Endometrial microvascular endothelial cells (primary cell): ENCODE data around the gene TNNC1. TPM values are rescaled to one million over a fixed set of nuclear protein-coding genes. Genes with fewer than 3 reads are reported as not detected.

Source experiments
- in situ Hi-C: cut with HindIII; loops from 2 replicates; pipeline ENCODE4 v1.10.0; 2017; ENCODE audit warnings: low sequenced_read_pairs, low pct_unique_long_range_greater_than_20kb; ENCODE audit errors: inconsistent ontology term
- total RNA-seq: library from RNA; depleted of rRNA; stranded (reverse); fragments of >200 nt; gene quantifications from one replicate; pipeline ENCODE4 v1.2.3, GENCODE V29; 2015; ENCODE audit errors: inconsistent ontology term

TNNC1 gene
- total RNA-seq, 1 donor from 2014 or later = not detected

DNA sequence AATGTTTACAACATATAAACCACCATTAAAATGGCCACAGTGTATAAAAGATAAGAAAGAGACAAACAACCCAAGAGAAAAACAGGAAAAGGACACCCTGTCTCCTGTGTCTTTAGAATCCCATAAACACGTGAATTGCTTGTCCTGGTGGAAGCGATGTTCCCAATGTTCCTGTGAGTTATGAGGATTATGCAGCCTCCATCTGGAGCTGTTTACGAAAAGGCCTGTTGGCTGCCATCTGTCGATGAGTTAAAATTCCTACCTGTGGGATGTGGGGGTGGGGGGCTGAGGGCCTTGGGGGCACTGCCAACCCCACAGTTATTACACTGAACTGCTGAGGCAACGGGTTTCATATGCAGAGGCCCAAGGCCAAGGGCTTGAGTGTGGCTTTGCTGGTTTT is 15.2 kb upstream of the TNNC1 start:
- in situ Hi-C loops = loop anchor here (25.0 kb wide), 1 partner anchor 93 kb away; no protein-coding TSS in a partner anchor

DNA sequence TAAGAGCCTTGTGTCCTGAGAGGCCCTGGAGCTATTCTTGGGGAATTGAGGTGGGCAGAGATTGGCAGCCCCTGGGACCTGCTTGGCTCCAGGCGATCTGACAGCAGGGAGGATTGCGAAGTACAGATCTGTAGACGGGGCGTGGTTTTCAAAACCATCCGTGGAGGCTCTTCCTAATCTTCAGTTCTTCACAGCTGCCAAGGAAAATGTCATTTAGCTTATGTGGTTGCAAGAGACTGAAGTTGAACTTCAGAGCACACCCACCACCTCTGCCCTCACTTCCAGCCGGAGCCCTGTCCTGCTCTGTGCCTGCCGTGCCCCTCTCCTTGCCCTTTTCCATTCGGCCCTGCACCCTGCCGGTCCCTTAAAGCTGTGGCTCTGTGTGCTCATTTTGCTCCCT is 14.5 kb upstream of the TNNC1 start:
- in situ Hi-C loops = loop anchor here (25.0 kb wide), 1 partner anchor 94 kb away; no protein-coding TSS in a partner anchor

DNA sequence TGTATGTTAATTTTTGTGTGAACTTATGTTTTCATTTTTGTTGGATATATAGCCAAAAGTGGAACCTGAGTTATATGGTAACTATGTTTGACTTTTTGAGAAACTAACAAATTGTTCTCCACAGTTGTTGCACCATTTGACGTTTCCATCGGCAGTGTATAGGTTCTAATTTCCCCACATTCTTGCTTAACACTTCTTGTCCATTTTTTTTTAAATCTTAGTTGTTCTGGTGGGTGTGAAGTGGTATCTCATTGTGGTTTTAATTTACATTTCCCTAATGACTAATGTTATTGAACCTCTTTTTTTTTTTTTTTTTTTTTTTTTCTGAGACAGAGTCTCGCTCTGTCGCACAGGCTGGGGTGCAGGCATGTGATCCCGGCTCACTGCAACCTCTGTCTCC is 9.6 kb upstream of the TNNC1 start:
- in situ Hi-C loops = loop anchor here (25.0 kb wide), 1 partner anchor 99 kb away; no protein-coding TSS in a partner anchor

DNA sequence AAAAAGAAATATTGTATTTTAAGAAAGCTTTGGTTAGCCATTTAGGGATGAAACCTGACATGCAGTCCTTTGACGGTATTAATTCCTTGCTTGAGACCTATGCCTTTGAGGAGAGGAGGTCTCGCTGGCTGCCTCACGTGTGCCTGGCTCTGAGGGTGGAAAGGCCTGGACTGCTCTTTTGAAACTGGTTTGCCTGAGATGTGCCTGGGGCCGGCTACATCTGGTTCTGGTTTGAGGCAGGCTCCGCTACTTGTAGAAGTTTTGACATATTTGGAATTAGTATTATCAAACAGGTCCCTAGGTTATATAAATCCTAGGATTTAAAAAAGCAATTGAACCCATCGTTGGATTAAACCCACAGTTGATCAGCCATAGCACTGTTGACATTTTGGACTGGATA is 8.0 kb upstream of the TNNC1 start:
- in situ Hi-C loops = loop anchor here (25.0 kb wide), 1 partner anchor 100 kb away; no protein-coding TSS in a partner anchor

DNA sequence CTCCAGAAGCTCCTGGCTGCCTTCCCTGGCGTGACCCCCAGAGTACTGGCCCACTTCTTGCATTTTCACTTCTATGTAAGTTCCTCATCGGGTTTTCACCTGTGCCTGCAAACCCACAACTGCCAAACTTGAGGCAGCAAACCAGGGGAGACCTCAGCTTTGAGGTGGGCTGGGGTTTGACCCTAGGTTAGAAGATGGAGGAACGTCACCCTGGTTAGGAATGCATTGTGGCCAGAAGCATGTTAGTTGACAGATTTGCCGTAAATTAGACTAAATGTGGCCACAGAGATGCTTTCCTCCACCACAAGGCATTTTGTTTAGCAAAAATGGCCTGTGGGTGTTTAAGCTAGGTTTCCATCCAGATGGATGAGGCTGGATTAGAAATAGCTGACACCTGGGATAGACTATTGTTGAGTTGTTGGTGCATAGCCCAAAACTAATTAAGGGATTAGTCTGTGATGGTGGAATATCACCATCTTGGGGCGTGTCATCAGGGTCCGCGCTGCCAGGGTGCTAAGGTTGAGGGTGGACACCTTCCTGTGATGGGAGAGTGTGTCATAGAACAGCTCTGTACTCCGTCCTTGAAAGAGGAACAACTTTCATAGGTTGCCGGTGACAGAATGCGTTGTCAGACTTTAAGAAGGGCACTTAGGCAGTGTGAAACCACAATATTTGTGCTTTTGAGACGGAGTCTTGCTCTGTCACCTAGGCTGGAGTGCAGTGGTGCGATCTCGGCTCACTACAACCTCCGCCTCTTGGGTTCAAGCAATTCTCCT is 5.1 kb upstream of the TNNC1 start:
- in situ Hi-C loops = loop anchor here (25.0 kb wide), 1 partner anchor 103 kb away; no protein-coding TSS in a partner anchor

DNA sequence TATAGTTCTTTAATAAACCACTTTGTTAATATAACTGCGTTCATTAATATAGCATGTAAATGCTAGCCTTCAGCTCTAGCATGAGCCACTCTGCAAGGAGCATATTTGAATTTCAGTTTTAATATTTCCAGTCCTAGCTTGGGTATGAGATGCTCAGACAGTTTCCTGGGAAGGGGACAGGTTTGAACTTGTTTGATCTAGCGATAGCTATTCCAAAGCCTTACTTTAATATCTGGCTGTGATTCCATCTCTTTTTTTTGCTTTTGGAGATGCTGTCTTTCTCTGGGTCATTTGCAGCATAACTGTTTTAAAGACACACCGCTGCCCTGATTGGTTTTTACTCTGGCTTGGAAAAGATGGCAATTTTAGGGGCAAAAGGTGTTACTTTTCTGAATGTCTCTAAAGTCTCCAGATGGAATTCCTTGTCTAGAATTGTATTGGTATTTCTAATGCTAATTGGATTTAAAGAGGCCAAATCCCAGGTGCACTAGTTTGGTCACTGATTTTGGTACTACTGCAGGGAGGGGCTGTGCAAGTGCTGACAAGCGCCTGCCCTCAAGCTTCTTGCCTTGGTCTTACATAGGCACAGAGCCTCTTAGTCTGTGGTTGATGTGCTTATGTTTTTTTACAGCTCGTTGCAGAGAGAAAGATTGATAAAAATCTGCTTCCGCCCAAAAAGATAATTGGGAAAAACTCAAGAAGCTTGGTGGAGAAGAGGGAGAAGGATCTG is 4.4 kb upstream of the TNNC1 start:
- in situ Hi-C loops = loop anchor here (25.0 kb wide), 1 partner anchor 104 kb away; no protein-coding TSS in a partner anchor

DNA sequence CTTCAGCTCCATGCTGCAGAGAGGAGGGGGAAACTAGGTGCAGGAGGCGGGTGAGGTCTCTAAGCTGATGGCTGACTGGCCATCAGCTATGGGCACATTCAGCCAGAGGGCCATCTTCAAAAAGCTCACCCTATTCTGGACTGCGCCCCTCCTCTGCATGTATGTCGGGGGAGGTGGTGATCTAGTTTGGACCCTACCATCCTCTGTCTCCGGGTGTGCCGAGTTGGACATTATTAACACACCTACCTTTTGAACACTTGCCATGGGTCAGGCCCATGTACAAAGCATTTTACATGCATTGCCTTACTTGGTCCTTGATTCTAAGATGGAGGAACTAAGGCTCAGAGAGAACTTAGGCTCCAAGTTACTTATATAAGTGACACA is 3.0 kb upstream of the TNNC1 start:
- in situ Hi-C loops = loop anchor here (25.0 kb wide), 1 partner anchor 106 kb away; no protein-coding TSS in a partner anchor

DNA sequence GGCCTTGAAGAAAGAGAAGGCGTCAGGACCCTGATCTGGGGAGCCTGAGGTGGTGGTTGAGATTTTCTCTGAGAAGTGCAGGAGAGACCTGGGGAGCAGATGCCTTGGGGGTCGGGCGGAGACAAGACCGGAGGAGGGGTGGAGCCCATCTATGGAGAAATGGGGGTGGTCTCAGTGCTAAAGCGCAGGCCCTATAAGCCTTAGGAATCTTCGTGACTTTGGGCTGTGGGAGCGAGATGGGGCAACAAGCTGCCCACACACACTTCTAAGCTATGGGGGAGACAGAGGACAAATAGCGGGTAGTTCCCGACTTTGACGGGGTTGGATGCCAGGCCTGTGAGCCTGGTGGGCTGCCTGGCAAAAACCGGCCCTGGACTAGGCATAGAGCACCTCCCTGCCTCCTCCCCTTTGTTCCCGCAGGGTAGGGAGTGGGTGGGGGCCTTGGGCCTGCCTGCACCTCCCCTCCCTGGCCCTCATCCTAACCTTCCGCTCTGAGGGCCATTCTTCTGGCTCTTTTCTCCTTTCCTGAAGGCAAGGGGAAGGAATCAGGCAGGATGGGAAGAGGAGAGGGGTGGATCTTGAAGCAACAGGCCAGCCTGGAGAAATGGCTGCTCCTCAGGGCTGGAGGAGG is 2.4 kb upstream of the TNNC1 start:
- in situ Hi-C loops = loop anchor here (25.0 kb wide), 1 partner anchor 106 kb away; no protein-coding TSS in a partner anchor

DNA sequence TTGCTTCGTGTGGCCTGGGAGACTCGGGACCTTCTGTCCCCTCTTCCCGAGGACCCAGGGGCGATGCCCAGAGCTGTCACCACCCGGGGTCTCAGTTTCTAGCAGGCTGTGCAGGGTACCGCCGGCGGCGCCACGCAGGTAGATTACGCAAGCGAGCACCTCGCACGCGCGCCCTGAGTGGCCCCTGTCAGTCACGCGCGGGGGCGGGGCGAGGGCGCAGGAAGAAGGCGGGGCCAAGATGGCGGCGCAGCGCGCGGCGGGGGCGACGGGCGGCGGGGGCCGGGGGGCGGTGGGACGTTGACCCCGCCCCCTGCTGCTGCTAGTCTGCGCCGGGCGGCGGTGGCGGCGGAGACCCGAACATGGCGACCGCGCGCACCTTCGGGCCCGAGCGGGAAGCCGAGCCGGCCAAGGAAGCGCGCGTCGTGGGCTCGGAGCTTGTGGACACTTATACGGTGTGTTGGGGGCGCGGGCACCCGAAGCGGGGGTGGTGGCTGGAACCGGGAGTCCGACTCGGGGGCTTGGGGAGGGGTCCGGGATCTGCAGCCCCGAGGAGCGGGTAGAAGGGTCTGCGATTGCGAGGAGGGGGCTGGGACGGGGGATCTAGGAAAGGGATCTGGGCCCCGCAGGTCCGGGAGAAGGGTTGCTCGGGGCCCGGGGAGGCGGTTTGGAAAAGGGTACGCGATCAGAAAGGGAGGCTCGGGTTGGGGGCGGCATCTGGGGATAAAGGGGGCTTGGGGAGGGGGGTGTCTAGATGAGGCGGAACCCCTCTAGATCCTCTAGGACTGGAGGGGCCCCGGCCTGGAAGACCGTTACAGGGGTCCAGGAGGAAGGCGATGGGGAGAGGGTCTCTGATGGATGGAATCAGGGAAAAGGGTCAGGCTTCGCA is 1.7 kb upstream of the TNNC1 start, which contains the start of gene NISCH:
NISCH (plus strand) TSS at position 322 of the 886 bp plus-strand sequence; CDS start at position 360, 38 bp downstream.
- in situ Hi-C loops = loop anchor here (25.0 kb wide), 1 partner anchor 107 kb away; no protein-coding TSS in a partner anchor

DNA sequence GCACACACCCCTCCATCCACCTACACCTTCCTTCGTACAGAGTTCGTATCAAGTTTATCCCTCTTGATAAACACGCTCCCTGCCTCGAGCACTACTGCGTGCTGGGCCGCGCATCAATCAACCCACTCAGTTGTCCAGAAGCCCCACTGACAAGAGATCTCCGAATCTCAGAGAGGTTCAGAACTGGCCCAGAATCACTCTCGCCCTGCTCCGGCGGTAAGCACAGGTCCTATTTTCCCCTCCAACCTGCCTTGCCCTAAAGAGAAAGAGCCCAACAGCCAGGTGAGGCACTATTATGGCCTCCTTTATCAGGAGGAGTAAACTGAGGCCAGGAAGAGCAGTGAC is 1.1 kb upstream of the TNNC1 start:
- in situ Hi-C loops = loop anchor here (25.0 kb wide), 1 partner anchor 107 kb away; no protein-coding TSS in a partner anchor

DNA sequence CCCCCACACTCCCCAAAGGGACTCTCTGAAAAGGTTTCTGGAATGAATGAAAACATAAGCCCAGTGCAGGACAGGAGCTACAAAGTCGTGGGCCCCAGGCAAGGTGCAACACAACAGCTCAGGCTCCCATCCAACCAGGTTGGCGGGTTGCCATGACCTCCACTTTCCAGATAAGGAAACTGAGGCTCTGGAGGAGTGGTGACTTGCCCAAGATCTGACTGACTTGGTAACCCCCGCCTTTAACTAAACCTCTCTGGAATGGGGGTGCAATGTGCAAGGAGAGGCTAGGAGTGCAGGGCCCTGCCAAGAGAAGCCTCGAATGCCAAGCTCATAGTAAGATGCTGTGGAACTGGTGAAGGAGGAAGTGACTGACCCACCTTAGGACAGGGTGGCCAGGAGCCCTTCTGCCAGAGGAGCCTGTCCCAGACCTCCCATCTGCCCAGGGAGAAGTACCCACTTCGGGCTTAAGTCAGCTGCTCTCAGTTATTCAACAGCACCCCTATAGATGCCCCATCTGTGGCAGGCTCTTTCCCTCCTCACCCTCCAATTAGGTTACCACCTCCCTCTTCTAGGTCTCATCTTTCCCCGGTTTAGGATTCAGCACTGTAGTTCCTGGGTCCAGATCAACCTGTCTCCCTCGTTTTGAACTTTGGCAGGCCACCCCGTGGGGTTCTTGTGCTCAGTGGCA is 553 bp upstream of the TNNC1 start:
- in situ Hi-C loops = loop anchor here (25.0 kb wide), 1 partner anchor 108 kb away; no protein-coding TSS in a partner anchor

DNA sequence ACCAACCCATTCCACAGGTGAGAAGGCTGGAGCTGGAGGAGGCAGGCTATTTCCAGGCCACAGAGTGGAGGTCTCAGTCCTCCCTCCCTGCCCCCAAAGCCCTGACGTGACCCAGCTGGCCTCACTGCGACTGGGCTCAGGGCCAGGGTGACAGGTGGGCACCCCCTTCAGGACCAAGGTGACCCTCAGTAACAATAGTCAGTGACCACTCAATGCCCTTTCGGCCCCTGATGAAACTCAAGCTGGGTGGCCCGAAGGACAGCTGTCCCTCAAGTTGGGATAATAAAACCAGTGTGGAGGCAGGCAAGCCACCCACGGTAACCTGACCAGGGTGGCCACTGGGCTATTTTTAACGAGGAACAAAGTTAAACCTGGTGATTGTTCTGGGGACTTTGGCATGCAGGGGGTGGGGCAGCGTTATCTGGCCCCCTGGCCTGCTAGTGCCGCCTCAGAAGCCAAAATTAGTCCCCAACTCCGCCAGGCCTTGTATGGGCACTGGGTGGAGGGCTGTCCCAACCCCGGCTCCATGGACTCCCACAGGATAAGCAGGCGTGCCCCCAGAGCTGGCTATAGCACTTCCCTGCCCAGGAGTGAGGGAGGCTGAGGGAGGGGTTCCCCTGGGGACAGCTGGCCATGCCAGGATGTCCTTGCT is 1.1 kb downstream of the TNNC1 start:
- in situ Hi-C loops = loop anchor here (25.0 kb wide), 1 partner anchor 110 kb away; no protein-coding TSS in a partner anchor

DNA sequence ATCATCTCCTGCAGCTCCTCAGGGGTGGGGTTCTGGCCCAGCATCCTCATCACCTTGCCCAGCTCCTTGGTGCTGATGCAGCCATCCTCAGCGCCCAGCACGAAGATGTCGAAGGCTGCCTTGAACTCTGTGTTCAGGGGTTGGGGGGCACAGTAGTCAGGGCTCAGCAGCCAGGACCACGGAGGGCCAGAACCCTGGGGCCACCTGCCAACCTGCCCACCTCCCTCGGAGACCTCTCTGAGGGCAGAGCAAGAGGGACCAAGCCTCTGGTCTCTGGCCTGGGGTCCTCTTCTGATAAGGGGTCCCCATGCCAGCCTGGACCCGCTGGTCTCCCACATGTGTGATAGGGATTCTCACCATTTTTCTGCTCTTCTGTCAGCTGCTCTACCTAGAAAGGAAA is 1.7 kb downstream of the TNNC1 start:
- in situ Hi-C loops = loop anchor here (25.0 kb wide), 1 partner anchor 110 kb away; no protein-coding TSS in a partner anchor

DNA sequence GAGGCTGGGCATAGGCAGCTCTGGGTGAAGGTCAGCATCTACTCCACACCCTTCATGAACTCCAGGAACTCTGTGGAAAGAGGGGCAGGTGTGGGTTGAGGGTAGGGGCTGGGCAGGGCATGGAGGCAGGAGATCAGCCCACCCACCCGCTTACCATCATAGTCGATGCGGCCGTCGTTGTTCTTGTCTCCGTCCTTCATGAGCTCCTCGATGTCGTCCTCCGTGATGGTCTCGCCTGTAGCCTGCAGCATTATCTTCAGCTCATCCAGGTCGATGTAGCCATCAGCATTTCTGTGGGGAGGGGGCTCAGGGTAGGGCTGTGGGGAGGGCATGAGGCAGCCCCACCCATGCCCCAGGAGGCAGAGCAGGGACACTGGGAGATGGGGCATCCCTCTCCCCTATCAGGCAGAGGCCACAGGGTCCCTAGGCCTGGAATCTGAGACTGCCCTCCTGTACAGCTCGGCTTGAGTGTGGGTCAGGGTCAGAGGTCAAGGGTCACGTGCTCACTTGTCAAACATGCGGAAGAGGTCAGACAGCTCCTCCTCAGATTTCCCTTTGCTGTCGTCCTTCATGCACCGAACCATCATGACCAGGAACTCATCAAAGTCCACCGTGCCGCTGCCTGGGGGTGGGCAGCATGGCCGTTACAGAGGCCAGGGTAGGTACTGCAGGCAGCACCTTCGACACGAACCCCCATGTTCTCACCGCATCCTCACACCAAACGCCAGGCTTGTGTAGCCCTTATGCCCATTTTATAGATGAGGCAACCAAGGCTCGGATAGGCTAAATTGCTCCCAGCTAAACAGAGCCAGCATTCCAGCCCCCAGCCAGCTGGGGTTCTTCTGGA is 2.4 kb downstream of the TNNC1 start:
- in situ Hi-C loops = loop anchor here (25.0 kb wide), 1 partner anchor 111 kb away; no protein-coding TSS in a partner anchor

DNA sequence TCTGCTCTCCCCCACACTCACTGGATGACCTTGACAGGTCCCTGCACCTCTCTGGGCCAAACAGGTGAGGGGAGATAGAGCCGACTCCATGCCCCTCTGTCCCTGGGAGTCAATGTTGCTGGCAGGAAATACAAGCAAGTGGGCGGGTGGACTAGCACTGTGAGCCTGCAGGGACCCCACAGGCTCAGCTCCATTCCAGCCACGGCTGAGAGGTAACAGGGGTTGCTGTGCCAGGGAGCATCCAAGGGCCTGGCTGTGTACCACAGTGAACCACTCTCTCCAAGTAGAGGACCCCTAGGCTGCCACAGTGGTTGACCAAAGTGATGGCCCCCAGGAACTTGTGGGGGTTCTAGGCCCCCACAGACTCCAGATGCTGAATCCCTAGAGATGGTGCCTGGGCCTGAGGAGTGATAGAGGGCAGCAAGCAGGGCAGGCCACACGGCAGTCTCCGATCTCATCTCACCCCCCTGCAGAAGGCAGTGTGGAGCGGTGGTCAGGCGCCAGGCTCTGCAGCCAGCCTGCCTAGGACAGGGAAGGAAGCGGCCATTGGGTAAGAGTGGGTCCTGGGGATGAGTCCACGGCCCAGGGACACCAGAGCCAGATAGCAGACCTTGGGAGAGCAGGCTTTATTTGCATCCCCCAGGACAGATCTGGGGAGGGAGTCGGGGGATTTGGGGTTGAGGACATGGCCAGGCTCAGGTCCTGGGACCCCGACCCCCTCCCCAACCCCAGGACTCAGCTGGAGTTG is 3.2 kb downstream of the TNNC1 start:
- in situ Hi-C loops = loop anchor here (25.0 kb wide), 1 partner anchor 112 kb away; no protein-coding TSS in a partner anchor
